Measurements from ENCODE around the gene TBX18.

The TBX18 gene

DNA sequence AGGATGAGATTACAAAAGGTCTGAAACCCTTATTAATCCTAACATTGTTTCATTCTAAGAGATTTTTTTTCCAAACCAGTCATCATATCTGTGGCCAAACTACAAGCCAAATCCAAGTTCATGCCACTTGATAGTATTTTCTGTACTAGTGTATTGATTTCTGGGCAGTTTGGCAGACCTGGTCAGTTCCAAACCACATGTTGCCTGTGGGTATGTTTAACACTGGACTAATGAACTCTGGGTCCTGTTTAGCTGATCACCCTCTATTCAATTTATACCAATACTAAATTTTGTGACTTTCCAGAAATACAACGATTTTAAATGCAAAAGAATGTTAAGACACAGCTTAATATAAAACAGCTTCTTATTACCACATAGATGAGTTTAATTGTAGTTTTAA lies 24.0 kb downstream of the TBX18 start:
- H3K27me3 ChIP-seq (replicated peaks; ENCODE audit: control insufficient read depth, insufficient read depth, low read length): no peaks in the 10 kb centered on the region
- DNase-seq (ENCODE audit: extremely low read depth, insufficient read length): no peak
- no peak overlapping the region for H3K4me3 ChIP-seq (replicated peaks; ENCODE audit: low read depth, low read length)
- no peaks in the 10 kb centered on the region for H3K36me3 ChIP-seq (ENCODE audit: control insufficient read depth, insufficient read depth, low read length)
- TF ChIP-seq, protein P1, sequence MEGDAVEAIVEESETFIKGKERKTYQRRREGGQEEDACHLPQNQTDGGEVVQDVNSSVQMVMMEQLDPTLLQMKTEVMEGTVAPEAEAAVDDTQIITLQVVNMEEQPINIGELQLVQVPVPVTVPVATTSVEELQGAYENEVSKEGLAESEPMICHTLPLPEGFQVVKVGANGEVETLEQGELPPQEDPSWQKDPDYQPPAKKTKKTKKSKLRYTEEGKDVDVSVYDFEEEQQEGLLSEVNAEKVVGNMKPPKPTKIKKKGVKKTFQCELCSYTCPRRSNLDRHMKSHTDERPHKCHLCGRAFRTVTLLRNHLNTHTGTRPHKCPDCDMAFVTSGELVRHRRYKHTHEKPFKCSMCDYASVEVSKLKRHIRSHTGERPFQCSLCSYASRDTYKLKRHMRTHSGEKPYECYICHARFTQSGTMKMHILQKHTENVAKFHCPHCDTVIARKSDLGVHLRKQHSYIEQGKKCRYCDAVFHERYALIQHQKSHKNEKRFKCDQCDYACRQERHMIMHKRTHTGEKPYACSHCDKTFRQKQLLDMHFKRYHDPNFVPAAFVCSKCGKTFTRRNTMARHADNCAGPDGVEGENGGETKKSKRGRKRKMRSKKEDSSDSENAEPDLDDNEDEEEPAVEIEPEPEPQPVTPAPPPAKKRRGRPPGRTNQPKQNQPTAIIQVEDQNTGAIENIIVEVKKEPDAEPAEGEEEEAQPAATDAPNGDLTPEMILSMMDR (IDR thresholded peaks at IDR 0.05; ENCODE audit: insufficient read depth, low read length, poor library complexity, severe bottlenecking): no peak

GRCh38 chr6:84739866-84740208 lies 24.6 kb downstream of the TBX18 start:
- TF ChIP-seq, protein P1 (IDR thresholded peaks at IDR 0.05; ENCODE audit: insufficient read depth, low read length, poor library complexity, severe bottlenecking): no peak
- Histone ChIP-seq H3K27me3 (replicated peaks; ENCODE audit: control insufficient read depth, insufficient read depth, low read length) (no peaks in the 10 kb centered on the region), H3K4me3 (replicated peaks; ENCODE audit: low read depth, low read length) (no peak overlapping the region), H3K36me3 (ENCODE audit: control insufficient read depth, insufficient read depth, low read length) (no peaks in the 10 kb centered on the region)
- no peak for DNase-seq (ENCODE audit: extremely low read depth, insufficient read length)

GRCh38 chr6:84738996-84739865 lies 25.2 kb downstream of the TBX18 start:
- TF ChIP-seq, protein P1 (IDR thresholded peaks at IDR 0.05; ENCODE audit: insufficient read depth, low read length, poor library complexity, severe bottlenecking): no peak
- no peak for DNase-seq (ENCODE audit: extremely low read depth, insufficient read length)
- Histone ChIP-seq H3K27me3 (replicated peaks; ENCODE audit: control insufficient read depth, insufficient read depth, low read length) (no peaks in the 10 kb centered on the region), H3K4me3 (replicated peaks; ENCODE audit: low read depth, low read length) (no peak overlapping the region), H3K36me3 (ENCODE audit: control insufficient read depth, insufficient read depth, low read length) (no peaks in the 10 kb centered on the region)

DNA sequence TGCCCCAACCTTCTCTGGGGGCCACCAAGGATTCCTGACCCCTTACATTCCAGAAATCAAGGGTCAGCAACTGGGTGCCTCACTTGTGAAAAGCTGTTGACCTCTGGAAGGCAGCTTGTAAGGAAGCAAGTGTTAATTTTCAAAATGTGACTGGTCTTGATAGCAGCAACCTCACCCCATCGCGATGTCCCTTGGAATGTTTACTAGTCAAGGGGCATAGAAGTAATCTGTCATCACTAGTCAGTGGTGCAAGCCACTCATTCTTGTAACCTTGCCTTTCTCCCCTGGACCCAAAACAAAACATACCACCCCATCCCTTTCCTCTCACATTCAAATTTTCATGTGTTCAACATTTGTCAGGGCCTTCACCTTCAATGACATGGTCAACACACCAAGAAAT lies 30.5 kb downstream of the TBX18 start:
- DNase-seq (ENCODE audit: extremely low read depth, insufficient read length): no peak
- no peaks in the 10 kb centered on the region for H3K36me3 ChIP-seq (ENCODE audit: control insufficient read depth, insufficient read depth, low read length)
- TF ChIP-seq, protein P1 (IDR thresholded peaks at IDR 0.05; ENCODE audit: insufficient read depth, low read length, poor library complexity, severe bottlenecking): no peak

DNA sequence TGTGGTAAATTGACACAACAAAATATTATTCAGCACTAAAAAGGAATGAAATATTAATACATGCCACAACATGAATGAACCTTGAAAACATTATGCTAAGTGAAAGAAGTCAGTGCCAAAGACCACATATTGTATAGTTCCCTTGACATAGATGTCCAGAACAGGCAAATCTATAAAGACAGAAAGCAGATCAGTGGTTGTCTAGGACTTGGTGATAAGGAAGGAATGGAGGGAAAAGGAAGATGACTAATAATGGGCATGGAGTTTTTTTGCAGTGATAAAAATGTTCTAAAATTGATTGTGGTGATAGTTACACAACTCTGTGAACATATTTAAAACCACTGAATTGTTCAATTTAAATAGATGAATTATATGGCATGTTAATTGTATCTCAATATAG lies 32.5 kb downstream of the TBX18 start:
- no peak for DNase-seq (ENCODE audit: extremely low read depth, insufficient read length)
- Histone ChIP-seq H3K36me3 (ENCODE audit: control insufficient read depth, insufficient read depth, low read length) (no peaks in the 10 kb centered on the region), H3K27me3 (replicated peaks; ENCODE audit: control insufficient read depth, insufficient read depth, low read length) (no peaks in the 10 kb centered on the region), H3K4me3 (replicated peaks; ENCODE audit: low read depth, low read length) (no peak overlapping the region)
- TF ChIP-seq, protein P1 (IDR thresholded peaks at IDR 0.05; ENCODE audit: insufficient read depth, low read length, poor library complexity, severe bottlenecking): no peak

More for the DNA sequence above, 30.5 kb downstream of the TBX18 start:
- Histone ChIP-seq H3K4me3 (replicated peaks; ENCODE audit: low read depth, low read length) (no peak overlapping the region), H3K27me3 (replicated peaks; ENCODE audit: control insufficient read depth, insufficient read depth, low read length) (no peaks in the 10 kb centered on the region)

Measured in GM06990 (cell line).